BJ (cell line): Measurements from ENCODE around the gene ZNF438. TPM values are rescaled to one million over a fixed set of nuclear protein-coding genes. Genes with fewer than 3 reads are reported as not detected.

ENCODE experiments used
- CTCF ChIA-PET: fragments of 350-600 bp; formaldehyde crosslinking; extraction: SDS; loops from one replicate; lab custom pipeline; 2021; ENCODE audit warnings: antibody characterized with exemption, inconsistent platforms; lab: Yijun Ruan, JAX
- POLR2A ChIA-PET: fragments of 300-600 bp; sonication (Branson Sonifier 250); formaldehyde crosslinking; extraction: SDS; loops from one replicate; lab custom pipeline; 2021; ENCODE audit warnings: antibody characterized with exemption; lab: Charles Lee
- DNase-seq: peaks from one replicate; pipeline ENCODE4 v3.0.0-alpha.2; 2011; ENCODE audit warnings: low read depth
- H3K27me3 ChIP-seq: 2 replicates; pipeline ENCODE4 v1.6.0; 2011; ENCODE audit warnings: low read length; ENCODE audit not compliant: control insufficient read depth, insufficient read depth
- H3K36me3 ChIP-seq: 2 replicates; pipeline ENCODE4 v1.5.1; 2011; ENCODE audit warnings: low read length; ENCODE audit not compliant: control insufficient read depth, insufficient read depth
- H3K4me3 ChIP-seq: 2 replicates; pipeline ENCODE4 v1.5.1; 2011; ENCODE audit warnings: low read depth, mild to moderate bottlenecking, control low read depth, low read length
- polyA plus RNA-seq: library from polyadenylated mRNA; depleted of rRNA; stranded (reverse); fragments of >200 nt; gene quantifications from 2 replicates; pipeline ENCODE4 v1.2.3, GENCODE V29; 2011
- TF ChIP-seq, protein P1 (sequence below): IDR thresholded peaks from 2 replicates; pipeline ENCODE4 v1.5.1; 2011; ENCODE audit warnings: low read depth, mild to moderate bottlenecking, control low read depth, inconsistent platforms, low read length, moderate library complexity; ENCODE audit not compliant: insufficient read depth

ZNF438 gene
- polyA plus RNA-seq, 1 experiment = 3.7 TPM

- H3K36me3 ChIP-seq = no peaks in the 10 kb centered on the region
- CTCF ChIA-PET = interaction anchor here (1.1 kb wide), 1 partner anchor 11 kb away, joined by 3 read pairs; no protein-coding TSS in a partner anchor
- no peak overlapping the region for H3K4me3 ChIP-seq
- TF ChIP-seq, protein P1, sequence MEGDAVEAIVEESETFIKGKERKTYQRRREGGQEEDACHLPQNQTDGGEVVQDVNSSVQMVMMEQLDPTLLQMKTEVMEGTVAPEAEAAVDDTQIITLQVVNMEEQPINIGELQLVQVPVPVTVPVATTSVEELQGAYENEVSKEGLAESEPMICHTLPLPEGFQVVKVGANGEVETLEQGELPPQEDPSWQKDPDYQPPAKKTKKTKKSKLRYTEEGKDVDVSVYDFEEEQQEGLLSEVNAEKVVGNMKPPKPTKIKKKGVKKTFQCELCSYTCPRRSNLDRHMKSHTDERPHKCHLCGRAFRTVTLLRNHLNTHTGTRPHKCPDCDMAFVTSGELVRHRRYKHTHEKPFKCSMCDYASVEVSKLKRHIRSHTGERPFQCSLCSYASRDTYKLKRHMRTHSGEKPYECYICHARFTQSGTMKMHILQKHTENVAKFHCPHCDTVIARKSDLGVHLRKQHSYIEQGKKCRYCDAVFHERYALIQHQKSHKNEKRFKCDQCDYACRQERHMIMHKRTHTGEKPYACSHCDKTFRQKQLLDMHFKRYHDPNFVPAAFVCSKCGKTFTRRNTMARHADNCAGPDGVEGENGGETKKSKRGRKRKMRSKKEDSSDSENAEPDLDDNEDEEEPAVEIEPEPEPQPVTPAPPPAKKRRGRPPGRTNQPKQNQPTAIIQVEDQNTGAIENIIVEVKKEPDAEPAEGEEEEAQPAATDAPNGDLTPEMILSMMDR = no peak
- no peaks in the 10 kb centered on the region for H3K27me3 ChIP-seq
- POLR2A ChIA-PET = no interaction called here
- DNase-seq = no peak
Measured at GRCh38 chr10:30877111-30877510, 154.6 kb downstream of the ZNF438 start.

- POLR2A ChIA-PET = no interaction called here
- TF ChIP-seq, protein P1 = no peak
- CTCF ChIA-PET = interaction anchor here (0.7 to 1.4 kb wide), 2 partner anchors 16 to 52 kb away, joined by 3 to 4 read pairs; no protein-coding TSS in a partner anchor
- H3K4me3 ChIP-seq = no peak overlapping the region
- DNase-seq = no peak
- no peaks in the 10 kb centered on the region for H3K36me3 ChIP-seq
- no peaks in the 10 kb centered on the region for H3K27me3 ChIP-seq
Measured at GRCh38 chr10:30873411-30873810, 158.3 kb downstream of the ZNF438 start.

- POLR2A ChIA-PET = interaction anchor here (0.6 kb wide), 1 partner anchor 13 kb away, joined by 3 read pairs; no protein-coding TSS in a partner anchor
- CTCF ChIA-PET = interaction anchor here (0.6 kb wide), 1 partner anchor 157 kb away, joined by 3 read pairs; no protein-coding TSS in a partner anchor
- Histone ChIP-seq H3K27me3 (no peaks in the 10 kb centered on the region), H3K4me3 (no peak overlapping the region), H3K36me3 (no peaks in the 10 kb centered on the region)
- DNase-seq = no peak
- TF ChIP-seq, protein P1 = no peak
Measured at GRCh38 chr10:30870896-30871295, 160.8 kb downstream of the ZNF438 start.

DNA sequence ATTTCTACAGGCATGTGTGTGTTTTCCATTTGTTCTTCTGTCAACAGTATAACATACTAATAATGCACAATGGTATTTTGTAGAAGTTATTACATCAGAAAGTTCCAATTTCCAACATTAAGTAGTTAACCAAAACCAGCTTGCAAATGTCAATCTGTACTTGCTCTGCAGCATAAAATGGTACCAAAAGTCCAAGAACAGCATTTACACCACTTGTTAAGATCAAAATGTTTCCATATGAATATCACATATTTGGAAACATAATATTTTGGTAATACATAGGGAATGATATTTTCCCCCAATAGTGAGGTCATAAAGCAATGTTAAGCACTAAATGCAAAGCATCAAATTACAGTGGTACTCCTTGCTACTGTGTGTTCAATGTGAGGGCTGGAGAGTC, 162.1 kb downstream of the ZNF438 start:
- TF ChIP-seq, protein P1 = no peak
- DNase-seq = no peak
- Histone ChIP-seq H3K4me3 (no peak overlapping the region), H3K27me3 (no peaks in the 10 kb centered on the region), H3K36me3 (no peaks in the 10 kb centered on the region)
- ChIA-PET POLR2A (no interaction called here), CTCF (no interaction called here)

- TF ChIP-seq, protein P1 = no peak
- POLR2A ChIA-PET = no interaction called here
- Histone ChIP-seq H3K27me3 (no peaks in the 10 kb centered on the region), H3K36me3 (no peaks in the 10 kb centered on the region), H3K4me3 (no peak overlapping the region)
- CTCF ChIA-PET = no interaction called here
- DNase-seq = no peak
Measured at GRCh38 chr10:30868611-30869010, 163.1 kb downstream of the ZNF438 start.
